ENCODE measurements around the gene FUT3.
"Not testable (repeated sequence)": the region's sequence is repeated elsewhere in the genome, so short reads cannot be mapped to it uniquely, and the experiment has no call there.

FUT3 gene

GRCh38 chr19:5844456-5845433 is 6.5 kb downstream of the FUT3 start:
- Mint-ChIP-seq H3K9me3 (no peaks in the 10 kb centered on the region), H3K4me3 (no peak overlapping the region), H3K27ac (no peak overlapping the region), H3K4me1 (ENCODE audit: low read depth) (no peaks in the 10 kb centered on the region), H3K27me3 (no peaks in the 10 kb centered on the region), H3K36me3 (ENCODE audit: low read depth) (no peaks in the 10 kb centered on the region)
- no peak for DNase-seq

DNA sequence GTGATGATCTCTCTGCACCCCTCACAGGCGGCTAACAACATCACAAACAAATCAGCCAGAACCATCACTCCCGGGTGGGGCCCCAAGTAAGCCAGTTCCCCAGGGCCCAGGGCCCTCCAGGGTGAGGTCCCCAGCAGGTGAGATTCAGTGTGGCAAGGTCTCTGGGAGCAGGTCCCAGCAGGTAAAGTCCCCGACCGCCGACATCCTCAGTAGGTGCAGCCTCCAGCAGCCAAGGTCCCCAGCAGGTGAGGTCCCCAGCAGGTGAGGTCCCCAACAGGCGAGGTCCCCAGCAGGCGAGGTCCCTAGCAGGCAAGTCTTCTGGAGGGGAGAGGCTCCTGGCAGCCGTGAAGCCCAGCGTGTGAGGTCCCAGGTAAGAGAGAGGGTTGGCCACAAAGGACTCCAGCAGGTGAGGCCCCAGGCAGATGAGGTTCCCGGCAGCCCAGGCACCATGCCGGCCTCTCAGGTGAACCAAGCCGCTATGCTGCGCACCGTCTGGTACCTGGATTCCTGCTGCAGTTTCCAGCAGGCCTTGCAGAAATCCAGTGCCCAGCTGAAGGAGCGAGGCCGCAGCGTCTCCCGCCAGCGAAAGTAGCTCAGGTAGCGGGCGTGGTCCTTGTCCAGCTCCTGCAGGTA is 7.8 kb downstream of the FUT3 start:
- no peak for DNase-seq
- Mint-ChIP-seq H3K36me3 (ENCODE audit: low read depth) (no peaks in the 10 kb centered on the region), H3K27ac (no peak overlapping the region), H3K4me1 (ENCODE audit: low read depth) (peaks cover 3% of the 10 kb centered on the region), H3K4me3 (no peak overlapping the region), H3K27me3 (peaks cover 2% of the 10 kb centered on the region), H3K9me3 (no peaks in the 10 kb centered on the region)

DNA sequence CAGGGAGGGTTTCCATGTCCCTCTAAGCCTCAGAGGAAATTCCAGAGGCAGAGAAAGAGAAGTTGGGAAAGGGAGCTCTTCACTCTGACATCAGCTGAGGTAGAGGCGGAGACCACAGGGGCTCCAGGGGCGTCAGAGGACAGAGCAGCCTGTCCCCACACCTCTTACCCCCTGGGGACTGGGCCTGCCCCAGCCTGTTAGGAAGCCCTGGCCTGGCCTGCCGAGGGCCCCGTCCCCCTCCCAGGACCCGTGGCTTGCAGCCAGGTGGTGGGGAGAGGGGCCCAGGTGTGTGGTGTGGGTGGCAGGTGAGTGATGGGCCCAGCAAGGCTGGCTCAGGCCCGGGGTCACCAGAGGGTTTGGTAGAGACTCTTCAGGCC is 9.5 kb downstream of the FUT3 start:
- not testable (repeated sequence) for H3K27ac Mint-ChIP-seq; H3K9me3 Mint-ChIP-seq; DNase-seq; H3K4me1 Mint-ChIP-seq (ENCODE audit: low read depth); H3K36me3 Mint-ChIP-seq (ENCODE audit: low read depth); H3K4me3 Mint-ChIP-seq
- peaks cover 14% of the 10 kb centered on the region for H3K27me3 Mint-ChIP-seq

DNA sequence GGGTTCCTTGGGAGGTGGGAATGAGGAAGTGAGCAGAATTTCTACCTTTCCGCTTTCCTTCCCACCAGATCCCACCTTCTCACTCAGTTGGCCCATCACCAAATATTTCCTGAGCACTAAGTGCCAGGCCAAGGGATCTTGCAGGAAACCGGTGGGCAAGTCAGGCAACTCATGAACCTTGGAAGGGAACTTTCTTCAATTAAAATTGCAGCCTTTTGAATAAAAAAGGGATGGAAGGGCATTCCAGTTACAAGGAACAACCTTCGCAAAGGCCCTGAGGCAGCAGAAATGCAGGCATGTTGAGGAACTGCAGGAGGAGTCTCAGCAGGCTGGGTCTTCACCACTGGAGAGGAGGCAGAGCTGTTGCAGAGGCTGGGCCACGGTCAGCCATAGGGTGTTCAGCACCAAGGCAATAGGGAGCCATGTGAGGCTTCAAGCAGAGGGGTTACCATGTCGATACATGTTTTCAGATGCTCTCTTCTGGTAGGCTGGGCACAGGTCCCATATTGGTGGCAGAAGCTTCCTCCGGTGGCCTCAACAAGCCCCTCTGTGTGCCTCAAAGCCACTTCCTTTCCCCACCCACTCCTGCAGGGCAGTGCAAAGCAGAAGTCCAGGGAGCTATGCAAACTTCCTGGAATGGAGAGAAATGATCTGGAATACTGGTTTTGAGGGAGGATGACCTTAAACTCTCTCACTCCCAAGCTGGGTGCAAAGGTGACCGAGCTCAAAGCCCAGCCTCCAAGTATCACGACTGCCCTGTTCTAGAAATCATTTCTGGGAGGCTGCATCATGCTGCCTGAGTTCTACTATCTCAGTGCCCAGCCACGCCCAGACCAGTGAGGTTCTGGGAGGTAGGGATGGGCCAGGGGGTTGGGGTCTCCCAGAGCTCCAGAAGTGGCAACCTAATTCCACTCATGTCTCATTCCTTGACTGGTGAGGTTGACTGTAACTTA is 11.9 kb downstream of the FUT3 start, which contains the start of gene FUT6:
Gene FUT6 (minus strand): TSS at position 638 of the 953 bp plus-strand sequence. CDS start 7,135 bp downstream, outside the sequence.
- H3K4me3 Mint-ChIP-seq = no peak within 1 kb of the TSS
- no peaks in the 10 kb centered on the region for H3K9me3 Mint-ChIP-seq
- peaks cover 8% of the 10 kb centered on the region for H3K4me1 Mint-ChIP-seq (ENCODE audit: low read depth)
- no peak within 1 kb of the TSS for H3K27ac Mint-ChIP-seq
- no peaks in the 10 kb centered on the region for H3K36me3 Mint-ChIP-seq (ENCODE audit: low read depth)
- no peak for DNase-seq
- H3K27me3 Mint-ChIP-seq = peaks cover 17% of the 10 kb centered on the region

GRCh38 chr19:5838353-5839064 is 12.7 kb downstream of the FUT3 start:
- peaks cover 8% of the 10 kb centered on the region for H3K4me1 Mint-ChIP-seq (ENCODE audit: low read depth)
- no peaks in the 10 kb centered on the region for H3K36me3 Mint-ChIP-seq (ENCODE audit: low read depth)
- H3K27me3 Mint-ChIP-seq = peaks cover 20% of the 10 kb centered on the region
- H3K27ac Mint-ChIP-seq = no peak overlapping the region
- no peak for DNase-seq
- H3K9me3 Mint-ChIP-seq = no peaks in the 10 kb centered on the region
- H3K4me3 Mint-ChIP-seq = no peak overlapping the region

DNA sequence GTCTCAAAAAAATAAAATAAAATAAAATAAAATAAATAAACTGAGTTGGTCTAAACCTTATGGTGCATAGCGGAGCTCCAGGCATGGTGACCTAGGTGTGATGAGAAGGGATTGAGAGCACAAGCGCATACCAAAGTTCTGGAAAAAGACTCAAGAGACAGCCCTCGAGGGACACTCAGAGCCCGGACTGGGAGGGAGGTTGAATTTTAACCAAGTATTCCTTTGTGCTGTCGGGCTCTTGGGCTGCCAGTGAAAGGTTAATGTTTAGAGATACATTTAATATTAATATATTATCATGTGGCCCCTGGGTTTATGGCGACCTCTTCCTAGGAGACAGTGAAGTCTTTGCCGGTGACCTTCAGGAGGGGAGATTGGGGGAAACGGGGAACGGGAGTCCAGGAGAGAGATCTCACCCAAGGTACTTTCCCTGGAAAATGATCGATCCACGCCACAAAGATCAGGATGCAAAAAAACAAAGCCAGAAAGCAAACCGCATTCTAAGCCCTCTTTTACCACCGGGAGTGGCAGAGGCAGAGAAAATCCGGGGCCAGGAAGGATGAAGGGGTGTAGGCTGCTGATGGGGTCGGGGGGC is 13.4 kb downstream of the FUT3 start:
- Mint-ChIP-seq H3K9me3 (no peaks in the 10 kb centered on the region), H3K27me3 (peaks cover 20% of the 10 kb centered on the region), H3K4me3 (no peak overlapping the region), H3K36me3 (ENCODE audit: low read depth) (no peaks in the 10 kb centered on the region), H3K27ac (no peak overlapping the region), H3K4me1 (ENCODE audit: low read depth) (peaks cover 8% of the 10 kb centered on the region)
- DNase-seq = no peak

GRCh38 chr19:5832527-5833216 is 18.6 kb downstream of the FUT3 start:
- H3K9me3 Mint-ChIP-seq = no peaks in the 10 kb centered on the region
- no peak overlapping the region for H3K4me3 Mint-ChIP-seq
- DNase-seq = no peak
- H3K27me3 Mint-ChIP-seq = peaks cover 13% of the 10 kb centered on the region
- H3K4me1 Mint-ChIP-seq (ENCODE audit: low read depth) = peaks cover 9% of the 10 kb centered on the region
- H3K36me3 Mint-ChIP-seq (ENCODE audit: low read depth) = peaks cover 8% of the 10 kb centered on the region
- no peak overlapping the region for H3K27ac Mint-ChIP-seq

GRCh38 chr19:5832061-5832460 is 19.2 kb downstream of the FUT3 start:
- peaks cover 11% of the 10 kb centered on the region for H3K4me1 Mint-ChIP-seq (ENCODE audit: low read depth)
- no peak overlapping the region for H3K27ac Mint-ChIP-seq
- no peaks in the 10 kb centered on the region for H3K9me3 Mint-ChIP-seq
- no peak overlapping the region for H3K4me3 Mint-ChIP-seq
- peaks cover 8% of the 10 kb centered on the region for H3K36me3 Mint-ChIP-seq (ENCODE audit: low read depth)
- H3K27me3 Mint-ChIP-seq = peaks cover 8% of the 10 kb centered on the region
- no peak for DNase-seq

- no peak overlapping the region for H3K4me3 Mint-ChIP-seq
- H3K36me3 Mint-ChIP-seq (ENCODE audit: low read depth) = peaks cover 8% of the 10 kb centered on the region
- H3K4me1 Mint-ChIP-seq (ENCODE audit: low read depth) = peaks cover 19% of the 10 kb centered on the region
- no peaks in the 10 kb centered on the region for H3K9me3 Mint-ChIP-seq
- H3K27ac Mint-ChIP-seq = no peak overlapping the region
- no peak for DNase-seq
- peaks cover 6% of the 10 kb centered on the region for H3K27me3 Mint-ChIP-seq
These were observed 20.1 kb downstream of the FUT3 start for GRCh38 chr19:5831159-5831558.

DNA sequence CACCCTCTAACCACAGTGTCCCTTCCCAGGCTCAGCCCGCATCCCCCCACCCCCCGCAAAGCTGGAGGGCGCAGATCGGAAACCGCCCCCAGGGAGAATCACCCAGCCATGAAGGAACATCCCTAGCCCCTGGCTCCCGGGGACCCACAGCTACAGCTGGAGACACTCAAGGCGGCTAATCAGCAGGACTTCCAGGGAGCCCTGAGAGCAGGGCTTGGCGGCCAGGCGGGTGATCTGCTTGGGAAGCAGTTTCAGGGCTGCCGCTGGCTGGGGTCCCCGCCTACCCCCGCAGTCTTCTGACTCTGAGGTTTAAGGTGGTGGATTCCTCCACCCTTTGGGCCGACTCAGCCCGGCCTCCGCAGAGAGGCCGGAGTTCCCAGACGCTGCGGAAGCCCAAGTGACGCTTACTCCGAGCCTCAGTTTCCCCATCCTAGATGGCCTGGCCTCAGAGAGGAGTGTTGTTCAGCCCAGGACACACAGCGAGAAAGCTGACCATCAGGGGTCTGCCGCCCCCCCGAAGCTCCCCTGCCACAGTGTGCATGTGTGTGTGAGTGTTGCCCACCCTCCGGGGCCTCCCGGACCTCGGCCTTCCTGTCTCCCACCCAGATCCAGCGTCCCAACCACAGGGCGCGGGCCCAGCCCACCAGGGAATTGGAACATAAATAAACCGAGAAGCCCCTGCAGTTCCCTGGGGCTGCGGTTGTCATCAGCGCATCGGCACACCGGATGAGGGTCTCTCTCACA is 21.5 kb downstream of the FUT3 start:
- H3K36me3 Mint-ChIP-seq (ENCODE audit: low read depth) = peaks cover 8% of the 10 kb centered on the region

DNA sequence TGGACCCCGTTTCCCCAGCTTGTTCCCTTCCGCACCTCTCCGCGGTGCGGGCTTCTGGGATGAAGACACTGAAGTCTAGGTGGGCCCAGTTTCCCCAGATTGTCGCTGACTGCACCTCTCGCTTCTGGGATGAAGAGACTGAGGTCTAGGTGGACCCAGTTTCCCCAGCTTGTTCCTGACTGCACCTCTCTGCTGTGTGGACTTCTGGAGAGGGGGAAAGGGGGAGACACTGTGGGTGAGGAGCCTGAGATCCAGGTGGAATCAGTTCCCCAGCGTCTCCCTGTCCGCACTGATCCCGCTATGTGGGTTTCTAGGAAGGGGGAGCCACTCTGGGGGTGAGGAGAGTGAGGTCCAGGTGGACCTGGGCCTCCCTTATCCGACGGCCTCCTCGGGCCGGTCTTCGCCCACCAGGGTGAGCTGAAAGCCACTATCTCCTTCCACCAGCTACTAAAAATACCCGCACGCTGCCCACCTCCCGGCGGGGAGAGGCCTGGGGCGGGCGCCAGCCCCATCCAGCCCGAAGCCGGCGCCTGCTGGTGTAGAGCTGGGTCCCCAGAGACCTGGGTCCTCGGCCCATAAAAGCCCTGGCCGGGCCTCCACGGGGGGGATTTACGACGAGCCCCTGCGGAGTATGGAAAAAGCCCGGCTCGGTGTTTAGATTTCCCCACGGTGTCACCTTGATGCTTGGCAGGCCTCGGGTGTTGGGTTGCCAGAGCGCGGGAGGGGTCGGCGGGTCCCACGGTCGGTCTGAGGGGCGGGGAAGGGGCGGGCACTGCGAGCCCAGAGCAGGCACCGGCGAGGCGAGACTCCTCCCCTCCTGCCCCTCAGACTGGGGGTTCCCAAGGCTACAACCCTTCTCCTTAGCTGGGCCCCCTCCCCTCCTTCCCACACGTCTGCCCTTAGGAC is 22.3 kb downstream of the FUT3 start:
- DNase-seq = peak; percentile 69
- H3K4me3 Mint-ChIP-seq = peak overlapping the region; percentile 100
- H3K27ac Mint-ChIP-seq = peak overlapping the region; percentile 100
- H3K36me3 Mint-ChIP-seq (ENCODE audit: low read depth) = peaks cover 8% of the 10 kb centered on the region
- no peaks in the 10 kb centered on the region for H3K9me3 Mint-ChIP-seq
- peaks cover 20% of the 10 kb centered on the region for H3K4me1 Mint-ChIP-seq (ENCODE audit: low read depth)
- peaks cover 3% of the 10 kb centered on the region for H3K27me3 Mint-ChIP-seq

More for the DNA sequence above, 21.5 kb downstream of the FUT3 start:
- Mint-ChIP-seq H3K27me3 (peaks cover 6% of the 10 kb centered on the region), H3K27ac (peak overlapping the region; percentile 68), H3K9me3 (no peaks in the 10 kb centered on the region), H3K4me3 (peak overlapping the region; percentile 100), H3K4me1 (ENCODE audit: low read depth) (peaks cover 20% of the 10 kb centered on the region)
- no peak for DNase-seq

Data from activated T-cell treated with anti-CD3 and anti-CD28 coated beads, Interleukin-2, amount 50 U/mL, for 24 hours (primary cell).